Measurements from ENCODE around the gene RPL3.

DNA sequence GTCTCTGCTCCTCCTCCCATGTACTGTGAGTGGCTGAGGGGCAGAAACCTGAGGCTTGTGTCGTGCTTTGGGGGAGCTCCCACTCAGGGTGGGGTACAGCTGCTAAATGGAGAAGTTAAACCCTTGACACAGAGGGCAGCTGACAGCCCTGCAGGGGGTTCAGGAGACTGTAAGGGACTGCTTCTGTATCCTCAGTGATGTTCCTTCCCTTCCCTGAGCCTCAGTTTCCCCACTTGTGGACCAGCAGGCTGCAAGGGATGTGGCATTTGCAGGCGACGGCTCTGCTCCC is 46.0 kb upstream of the RPL3 start:
- TF ChIP-seq POLR2A (IDR thresholded peaks at IDR 0.05; ENCODE audit: low read depth, low read length) (no peak), POU2F2 (IDR thresholded peaks at IDR 0.05; ENCODE audit: low read depth, low read length) (no peak), TAF1 (IDR thresholded peaks at IDR 0.05; ENCODE audit: low read depth, low read length) (no peak), POLR2AphosphoS5 (IDR thresholded peaks at IDR 0.05; ENCODE audit: low read depth, low read length) (no peak), PAX5 (IDR thresholded peaks at IDR 0.05; ENCODE audit: insufficient read depth, low read length, severe bottlenecking) (no peak)

All from GM12891 (cell line).